GM18907 (cell line): ENCODE data around the gene CCNE1.
"Not testable (repeated sequence)": the region's sequence is repeated elsewhere in the genome, so short reads cannot be mapped to it uniquely, and the experiment has no call there.

ENCODE experiments used
- ATAC-seq: cut with Tn5 transposase; IDR thresholded peaks from one replicate; pipeline ENCODE4 v1.9.1; 2021; ENCODE audit warnings: mild to moderate bottlenecking, moderate library complexity; ENCODE audit not compliant: unreplicated experiment

Gene CCNE1

GRCh38 chr19:29785955-29786589, 25.7 kb upstream of the CCNE1 start:
- no peak for ATAC-seq

- ATAC-seq, result no peak
Observed at GRCh38 chr19:29787281-29787680, 24.5 kb upstream of the CCNE1 start.

GRCh38 chr19:29789007-29789406, 22.8 kb upstream of the CCNE1 start:
- no peak for ATAC-seq

GRCh38 chr19:29793116-29793727, 18.6 kb upstream of the CCNE1 start:
- no peak for ATAC-seq

- not testable (repeated sequence) for ATAC-seq
Observed at GRCh38 chr19:29794490-29794889, 17.3 kb upstream of the CCNE1 start.

GRCh38 chr19:29795461-29796172, 16.2 kb upstream of the CCNE1 start:
- ATAC-seq, result no peak

GRCh38 chr19:29796173-29796573, 15.6 kb upstream of the CCNE1 start:
- no peak for ATAC-seq

- no peak for ATAC-seq
Observed at GRCh38 chr19:29798774-29799497, 12.9 kb upstream of the CCNE1 start.

GRCh38 chr19:29800100-29800825, 11.5 kb upstream of the CCNE1 start:
- ATAC-seq, result no peak

GRCh38 chr19:29803951-29804350, 7.8 kb upstream of the CCNE1 start:
- not testable (repeated sequence) for ATAC-seq

GRCh38 chr19:29804493-29804892, 7.3 kb upstream of the CCNE1 start:
- ATAC-seq, result peak; percentile 81

GRCh38 chr19:29805031-29805965, 6.5 kb upstream of the CCNE1 start:
- ATAC-seq, result no peak

- ATAC-seq, result no peak
Observed at GRCh38 chr19:29806098-29806866, 5.5 kb upstream of the CCNE1 start.

GRCh38 chr19:29807178-29807577, 4.6 kb upstream of the CCNE1 start:
- no peak for ATAC-seq

GRCh38 chr19:29807870-29808405, 3.9 kb upstream of the CCNE1 start:
- no peak for ATAC-seq

GRCh38 chr19:29809795-29810503, 1.8 kb upstream of the CCNE1 start:
- ATAC-seq, result no peak

GRCh38 chr19:29810504-29810871, 1.3 kb upstream of the CCNE1 start:
- ATAC-seq, result no peak
